HL-60/S4 treated with phorbol 12-myristate 13-acetate at 8.2 ng/mL for 4 days and 3 days (cell line): ENCODE measurements around the gene STK25.
"Not testable (repeated sequence)": the region's sequence is repeated elsewhere in the genome, so short reads cannot be mapped to it uniquely, and the experiment has no call there.

ENCODE experiments used
- in situ Hi-C: fragments of 300-500 bp; cut with MboI; formaldehyde crosslinking; loops from 2 replicates; pipeline ENCODE4 v1.15.0; 2022; ENCODE audit warnings: low sequenced_read_pairs

The STK25 gene

DNA sequence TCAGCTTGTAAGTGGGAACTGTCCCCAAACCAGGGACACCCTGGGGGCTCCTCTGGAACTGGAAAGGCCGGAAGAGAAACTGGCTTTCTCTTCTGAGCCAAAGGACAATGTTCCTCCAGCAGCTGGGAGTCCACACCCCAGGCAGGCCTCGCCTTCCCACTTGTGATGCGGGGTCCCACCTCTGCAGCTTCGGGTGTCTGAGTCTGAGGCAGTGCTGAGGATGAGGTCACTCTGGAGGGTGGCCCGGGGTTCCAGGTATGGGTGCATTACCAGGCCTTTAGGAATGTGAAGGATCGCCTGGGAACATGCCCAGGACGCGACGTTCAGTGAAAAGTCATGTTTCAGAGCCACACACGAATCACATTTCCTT is 32.0 kb upstream of the STK25 start:
- in situ Hi-C loops, result no loop called here

DNA sequence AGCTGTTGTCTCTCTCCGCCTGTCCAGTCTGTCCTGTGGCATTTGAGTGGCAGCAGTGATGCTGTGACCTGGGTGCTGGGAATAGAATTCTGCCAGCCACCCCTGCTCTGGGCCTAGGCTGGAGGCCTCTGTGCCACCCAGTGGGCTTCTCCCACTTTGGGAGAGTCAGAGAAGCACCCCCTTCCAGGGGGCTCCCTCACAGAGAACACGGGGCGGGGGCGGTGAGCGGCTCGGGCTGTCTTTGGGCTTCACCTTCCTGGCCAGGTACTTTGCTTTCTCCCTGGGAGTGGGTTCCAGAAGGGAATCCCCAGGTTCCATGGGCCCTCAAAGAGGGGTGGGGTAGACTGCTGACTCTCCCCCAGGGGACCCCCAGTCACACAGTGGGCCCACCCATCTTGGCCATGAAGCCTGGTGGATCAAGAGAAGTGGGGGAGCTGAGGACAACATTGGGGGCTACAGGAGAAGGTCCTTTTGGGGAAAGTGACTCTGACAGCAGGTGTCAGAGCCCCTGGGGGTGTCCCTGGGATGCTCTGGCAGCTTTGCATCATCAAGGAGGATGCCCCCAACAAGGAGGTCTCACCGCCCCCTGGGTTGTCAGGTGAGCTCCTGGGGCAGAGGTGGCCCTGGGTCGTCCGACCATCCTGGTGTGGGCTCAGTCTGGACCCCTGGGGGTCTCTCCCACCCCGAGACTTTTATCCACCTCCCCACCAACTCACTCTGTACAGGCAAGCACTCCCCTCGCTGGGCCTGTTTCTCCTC is 31.4 kb upstream of the STK25 start:
- in situ Hi-C loops, result no loop called here

DNA sequence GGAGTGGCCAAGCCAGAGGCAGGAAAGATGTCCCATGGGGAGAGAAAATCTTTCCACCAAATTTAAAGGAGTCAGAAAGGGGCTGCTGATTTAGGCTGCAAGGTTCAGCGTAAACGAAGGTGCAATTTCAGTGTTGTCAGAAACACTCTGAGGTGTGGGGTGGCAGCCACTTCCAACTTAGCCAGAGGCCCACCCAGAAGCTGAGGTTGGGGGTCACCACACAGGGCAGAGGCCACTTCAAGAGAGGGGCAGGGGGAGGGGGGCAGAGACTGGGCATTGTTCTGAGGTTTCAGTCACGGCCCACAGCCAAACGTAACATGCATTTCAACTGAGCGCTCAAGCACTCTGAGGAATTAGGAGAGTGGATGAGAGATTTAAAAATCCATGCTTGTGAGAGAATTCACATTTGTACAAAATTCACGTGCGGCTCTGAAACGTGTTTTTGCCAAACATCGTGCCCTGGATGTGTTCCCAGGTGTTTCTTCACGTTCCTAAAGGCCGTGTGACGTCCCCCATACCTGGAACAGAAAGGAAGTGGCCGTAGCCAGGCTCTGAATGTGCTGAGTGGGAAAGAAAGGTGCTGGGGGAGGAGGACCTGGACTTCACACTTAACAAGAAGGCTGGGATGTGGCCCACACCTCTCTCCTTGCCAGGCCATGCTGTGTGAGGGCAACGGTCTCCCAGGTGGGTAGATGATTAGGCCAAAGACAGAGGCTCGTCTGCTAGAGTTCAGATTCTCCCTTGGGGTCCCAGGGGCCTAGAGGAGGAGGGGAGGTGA is 30.6 kb upstream of the STK25 start:
- in situ Hi-C loops, result no loop called here

DNA sequence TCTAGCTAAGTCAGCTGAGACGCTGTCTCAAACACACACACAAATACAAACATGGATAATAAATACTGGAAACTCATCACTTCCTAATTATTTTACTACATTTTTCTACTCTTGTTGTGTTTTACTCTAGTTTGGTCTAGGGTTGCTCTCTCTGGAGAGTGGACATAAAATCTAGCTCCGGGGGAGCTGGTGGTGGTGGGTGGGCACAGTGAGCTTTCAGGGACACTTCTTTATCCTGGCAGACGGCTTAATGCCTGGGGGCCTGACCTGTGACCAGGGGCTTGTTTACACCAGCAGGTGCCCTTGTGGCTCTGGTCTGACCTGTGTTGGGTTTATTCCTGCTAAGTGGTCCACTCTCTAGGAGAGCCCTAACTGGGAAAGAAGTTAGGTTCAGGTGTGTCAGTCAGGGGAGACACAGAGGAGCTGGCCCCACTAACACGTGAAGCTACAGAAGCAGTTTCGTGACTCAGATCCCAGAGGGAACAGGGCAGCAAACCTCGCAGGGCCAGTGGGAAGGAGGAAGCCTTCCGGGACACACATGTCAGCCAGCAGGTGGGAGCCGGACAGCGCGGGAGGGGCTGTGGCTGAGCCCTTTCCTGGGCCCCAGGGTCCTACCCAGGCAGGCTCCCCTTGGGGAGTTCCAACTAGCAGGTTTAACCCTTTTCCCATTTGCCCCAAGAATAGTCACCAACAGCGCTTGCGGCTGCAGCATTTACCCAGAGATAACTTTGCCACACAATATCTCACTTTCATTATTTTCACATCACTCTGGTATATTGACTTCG is 27.7 kb upstream of the STK25 start:
- in situ Hi-C loops, result no loop called here

DNA sequence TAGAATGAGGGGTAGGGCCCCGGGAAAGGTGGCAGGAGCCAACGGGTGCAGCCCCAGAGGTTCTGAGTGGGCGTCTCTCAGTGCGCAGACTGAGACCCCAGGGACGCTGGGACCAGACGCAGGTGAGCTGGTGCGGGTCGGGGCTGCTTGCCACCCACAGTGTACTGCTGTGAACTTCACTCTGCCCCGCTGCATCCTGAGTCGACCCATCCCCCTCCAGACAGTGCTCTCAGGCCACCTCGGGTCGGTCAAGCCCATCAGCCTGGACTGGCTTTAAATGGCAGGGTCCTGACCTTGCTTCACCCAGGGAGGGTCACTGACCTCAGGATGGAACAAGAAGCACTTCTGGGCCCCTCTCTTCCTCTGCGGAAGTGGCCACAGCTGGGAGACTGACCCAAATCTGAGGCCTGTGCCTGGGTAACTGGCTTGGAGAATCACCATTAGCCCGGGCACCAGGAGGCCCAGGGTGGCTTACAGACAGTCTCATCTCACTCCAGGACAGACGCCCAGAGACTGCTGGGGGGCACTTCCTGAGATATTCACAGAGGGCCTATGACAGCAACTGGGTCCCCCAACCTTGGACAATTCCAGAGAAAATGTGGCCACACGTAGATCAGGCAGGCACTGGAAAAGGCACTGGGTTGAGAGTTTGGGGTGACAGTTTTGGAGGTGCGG is 26.5 kb upstream of the STK25 start:
- in situ Hi-C loops, result no loop called here

DNA sequence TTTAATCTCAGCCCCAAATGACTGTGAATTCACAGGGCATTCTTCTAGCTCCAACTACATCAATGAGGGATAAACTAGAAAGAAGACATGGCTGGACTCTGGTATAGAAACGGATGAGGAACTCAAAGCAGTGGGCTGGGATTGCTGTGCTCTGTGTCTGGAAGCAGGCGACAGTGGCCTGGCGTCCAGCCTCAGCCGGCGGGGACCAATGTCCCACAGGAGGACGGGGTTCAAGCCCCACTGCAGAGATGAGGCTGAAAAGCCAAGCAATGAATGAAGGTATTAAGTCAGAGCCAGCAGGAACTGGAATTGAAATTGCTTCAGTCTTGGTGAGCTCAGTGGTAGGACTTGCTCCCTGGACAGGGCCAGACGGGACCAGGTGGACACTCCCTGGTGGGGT is 25.9 kb upstream of the STK25 start:
- in situ Hi-C loops, result no loop called here

DNA sequence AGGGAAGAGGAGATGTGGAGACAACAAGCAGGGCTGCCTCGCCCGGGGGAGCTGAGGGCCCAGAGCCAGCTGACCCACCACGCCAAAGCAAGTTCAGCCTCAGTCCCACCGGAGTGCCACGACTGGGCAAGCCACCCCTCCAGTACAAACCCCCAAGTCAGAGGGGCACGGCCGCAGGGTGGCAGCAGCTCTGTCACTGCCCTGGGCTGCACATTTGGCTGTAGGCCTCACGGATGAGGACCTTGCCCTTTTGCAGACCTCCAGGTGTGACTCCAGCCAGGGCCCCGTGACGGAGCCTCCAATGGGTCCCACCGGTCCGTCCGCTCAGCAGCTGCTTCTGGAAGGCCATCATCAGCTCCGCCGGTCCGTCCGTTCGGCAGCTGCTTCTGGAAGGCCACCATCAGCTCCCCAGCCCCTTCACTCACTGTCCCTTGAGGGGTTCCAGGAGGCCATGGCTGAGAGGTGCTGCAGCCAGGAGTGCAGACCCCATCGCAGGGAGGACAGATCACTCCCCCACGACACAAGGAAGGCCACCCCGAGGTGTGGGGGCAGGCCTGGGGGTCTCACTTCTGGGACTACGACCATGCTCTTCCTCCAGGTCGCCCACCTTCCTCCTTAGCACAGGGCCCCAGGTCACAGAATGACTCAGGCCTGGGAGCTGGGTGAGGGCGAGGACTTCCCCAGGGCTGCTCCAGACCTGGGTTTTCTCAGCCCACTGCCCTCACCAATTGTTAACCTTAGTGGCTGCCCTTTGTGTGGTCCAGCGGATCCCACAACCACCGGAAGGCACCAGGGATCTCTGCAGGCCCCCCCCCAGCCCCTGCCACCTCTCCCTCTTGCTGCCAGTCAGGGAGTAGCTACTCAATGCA is 24.6 kb upstream of the STK25 start:
- in situ Hi-C loops, result no loop called here

DNA sequence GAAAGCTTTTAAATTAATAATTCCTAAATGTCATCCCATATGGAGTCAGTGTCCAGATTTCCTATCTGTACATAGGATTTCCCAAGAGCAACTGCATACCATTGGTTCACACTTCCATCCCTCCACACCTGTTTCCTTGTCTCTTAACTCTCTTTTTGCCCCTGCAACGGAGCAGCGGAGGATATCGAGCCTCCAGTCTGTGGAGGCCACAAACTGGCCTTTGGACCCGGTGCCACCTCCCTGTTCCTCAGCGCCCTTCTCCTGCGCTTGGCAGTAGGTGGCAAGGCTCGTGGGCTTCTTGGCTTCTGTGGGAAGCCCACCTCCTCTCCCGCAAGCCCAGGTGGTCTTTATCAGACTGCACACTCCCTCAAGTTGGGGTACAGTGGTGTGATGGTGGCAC is 23.8 kb upstream of the STK25 start:
- in situ Hi-C loops, result no loop called here

DNA sequence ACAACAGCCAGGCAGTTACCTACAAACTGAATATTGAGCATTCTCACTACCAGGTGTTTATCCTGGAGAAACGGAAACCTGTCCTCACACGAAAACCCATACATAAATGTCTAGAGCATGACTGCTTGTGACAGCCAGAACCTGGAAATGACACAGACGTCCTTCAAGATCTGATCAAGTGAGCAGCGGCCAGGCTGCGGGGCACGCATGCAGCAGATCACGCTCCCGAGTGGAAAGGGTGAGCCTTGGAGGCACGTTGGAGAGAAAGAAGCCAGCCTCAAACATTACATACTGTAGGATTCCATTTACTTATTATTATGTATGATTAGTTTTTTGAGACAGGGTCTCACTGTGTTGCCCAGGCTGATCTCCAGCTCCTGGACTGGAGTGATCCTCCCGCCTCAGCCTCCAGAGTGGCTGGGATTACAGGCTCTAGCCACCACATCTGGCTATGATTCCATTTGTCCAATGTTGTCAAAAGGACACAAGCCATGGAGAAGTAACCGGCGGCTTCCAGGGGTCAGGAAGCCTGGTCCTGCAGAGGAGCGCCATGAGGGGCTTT is 22.9 kb upstream of the STK25 start:
- in situ Hi-C loops, result no loop called here

DNA sequence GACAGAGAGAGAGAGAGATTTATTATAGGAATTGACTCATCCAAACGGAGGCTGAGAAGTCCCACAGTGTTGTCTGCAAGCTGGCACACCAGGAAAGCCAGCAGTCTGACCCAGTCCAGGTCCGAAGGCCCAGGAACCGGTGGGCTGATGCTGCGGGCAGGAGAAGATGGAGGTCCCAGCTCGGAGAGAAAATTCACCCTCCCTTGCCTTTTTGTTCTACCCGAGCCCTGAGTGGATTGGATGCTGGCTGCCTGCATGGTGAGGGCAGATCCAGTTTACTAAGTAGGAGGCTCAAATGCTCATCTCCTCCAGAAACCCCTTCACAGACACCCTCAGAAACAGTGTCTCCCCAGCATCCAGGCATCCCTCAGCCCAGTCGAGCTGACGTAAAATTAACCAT is 22.2 kb upstream of the STK25 start:
- in situ Hi-C loops, result no loop called here

DNA sequence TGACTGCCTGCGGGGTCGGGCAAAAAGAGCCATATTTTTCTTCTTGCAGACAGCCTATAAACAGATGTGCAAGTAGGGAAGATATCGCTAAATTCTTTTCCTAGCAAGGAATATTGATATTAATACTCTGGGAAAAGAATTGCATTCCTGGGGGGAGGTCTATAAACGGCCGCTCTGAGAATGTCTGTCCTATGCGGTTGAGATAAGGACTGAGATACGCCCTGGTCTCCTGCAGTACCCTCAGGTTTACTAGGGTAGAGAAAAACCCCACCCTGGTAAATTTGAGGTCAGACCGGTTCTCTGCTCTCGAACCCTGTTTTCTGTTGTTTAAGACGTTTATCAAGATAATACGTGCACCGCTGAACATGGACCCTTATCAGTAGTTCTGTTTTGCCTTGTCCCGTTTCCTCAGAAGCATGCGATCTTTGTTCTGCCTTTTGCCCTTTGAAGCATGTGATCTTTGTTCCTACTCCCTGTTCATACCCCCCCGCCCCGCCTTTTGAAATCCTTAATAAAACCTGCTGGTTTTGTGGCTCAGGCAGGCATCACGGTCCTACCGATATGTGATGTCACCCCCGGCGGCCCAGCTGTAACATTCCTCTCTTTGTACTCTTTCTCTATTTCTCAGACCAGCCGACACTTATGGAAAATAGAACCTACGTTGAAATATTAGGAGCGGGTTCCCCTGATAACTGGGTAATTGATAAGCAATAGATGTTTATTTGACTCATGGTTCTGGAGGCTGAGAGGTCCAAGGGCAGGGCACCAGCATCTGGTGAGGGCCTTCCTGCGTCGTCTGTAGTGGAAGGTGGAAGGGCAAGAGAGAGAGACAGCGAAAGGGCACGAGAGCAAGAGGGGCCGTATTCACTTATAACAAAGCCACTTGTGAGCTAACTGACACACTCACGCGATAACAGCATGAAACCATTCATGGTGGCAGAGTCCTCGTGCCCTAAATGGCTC is 17.7 kb upstream of the STK25 start:
- in situ Hi-C loops, result not testable (repeated sequence)

DNA sequence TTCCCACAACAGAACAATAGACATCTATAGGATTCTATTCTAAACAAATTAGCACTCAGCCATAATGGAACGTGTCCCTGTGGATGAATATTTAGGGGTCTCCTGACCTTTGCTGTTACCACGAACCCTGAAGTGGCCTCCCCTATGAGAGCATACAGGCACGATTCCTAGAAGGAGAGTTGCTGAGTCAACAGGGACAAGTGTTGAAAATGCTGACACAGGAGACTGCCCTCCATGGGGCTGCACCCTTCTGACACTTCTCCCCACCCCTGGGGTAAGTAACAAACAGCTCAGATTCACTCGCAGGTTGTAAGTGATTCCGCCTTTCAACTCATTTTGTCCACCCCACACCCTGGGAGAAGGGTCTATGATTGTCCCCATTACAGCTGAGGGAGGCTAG is 14.1 kb upstream of the STK25 start:
- in situ Hi-C loops, result no loop called here

DNA sequence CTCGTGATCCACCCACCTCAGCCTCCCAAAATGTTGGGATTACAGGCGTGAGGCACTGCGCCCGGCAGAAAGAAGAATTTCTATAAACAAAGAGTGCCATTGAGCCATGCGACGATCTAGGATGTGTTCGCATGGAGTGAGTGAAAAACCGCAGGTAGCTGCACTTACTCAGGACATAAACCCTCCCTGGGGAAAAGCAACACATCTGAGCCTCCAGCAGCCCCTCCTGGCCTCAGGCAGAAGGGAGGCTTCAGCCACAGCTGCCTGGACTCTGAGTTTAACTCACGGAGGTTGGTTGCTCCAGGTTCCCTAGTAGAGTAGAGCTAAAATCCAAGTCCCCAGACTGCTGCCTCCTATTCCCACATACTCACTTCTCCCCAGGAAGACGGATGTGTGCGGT is 11.3 kb upstream of the STK25 start:
- in situ Hi-C loops, result no loop called here

DNA sequence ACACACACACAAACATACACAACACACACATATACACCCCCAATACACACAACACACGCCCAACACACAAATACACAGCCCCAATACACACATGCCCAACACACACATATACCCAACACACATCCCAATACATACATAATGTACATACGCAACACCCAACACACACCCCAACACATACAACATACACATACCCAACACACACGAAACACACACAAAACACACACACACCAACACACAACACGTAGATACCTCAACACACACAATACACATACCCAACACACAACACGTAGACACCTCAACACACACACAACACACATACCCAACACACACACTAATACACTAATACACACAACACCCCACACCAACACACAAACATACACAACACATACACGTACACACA is 8.9 kb upstream of the STK25 start:
- in situ Hi-C loops, result no loop called here

DNA sequence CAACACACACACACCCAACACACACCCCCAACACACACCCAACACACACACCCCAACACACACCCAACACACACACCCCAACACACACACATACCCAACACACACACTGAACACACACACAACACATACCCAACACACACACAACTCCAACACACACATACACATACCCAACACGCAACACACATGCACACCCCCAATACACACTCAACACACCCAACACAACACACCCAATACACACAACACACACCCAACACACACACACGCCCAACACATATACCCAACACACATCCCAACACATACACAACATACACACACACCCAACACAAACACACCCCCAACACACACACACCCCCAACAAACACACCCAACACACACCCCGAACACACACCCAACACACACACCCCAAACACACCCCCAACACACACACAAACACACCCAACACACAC is 8.2 kb upstream of the STK25 start:
- in situ Hi-C loops, result no loop called here

DNA sequence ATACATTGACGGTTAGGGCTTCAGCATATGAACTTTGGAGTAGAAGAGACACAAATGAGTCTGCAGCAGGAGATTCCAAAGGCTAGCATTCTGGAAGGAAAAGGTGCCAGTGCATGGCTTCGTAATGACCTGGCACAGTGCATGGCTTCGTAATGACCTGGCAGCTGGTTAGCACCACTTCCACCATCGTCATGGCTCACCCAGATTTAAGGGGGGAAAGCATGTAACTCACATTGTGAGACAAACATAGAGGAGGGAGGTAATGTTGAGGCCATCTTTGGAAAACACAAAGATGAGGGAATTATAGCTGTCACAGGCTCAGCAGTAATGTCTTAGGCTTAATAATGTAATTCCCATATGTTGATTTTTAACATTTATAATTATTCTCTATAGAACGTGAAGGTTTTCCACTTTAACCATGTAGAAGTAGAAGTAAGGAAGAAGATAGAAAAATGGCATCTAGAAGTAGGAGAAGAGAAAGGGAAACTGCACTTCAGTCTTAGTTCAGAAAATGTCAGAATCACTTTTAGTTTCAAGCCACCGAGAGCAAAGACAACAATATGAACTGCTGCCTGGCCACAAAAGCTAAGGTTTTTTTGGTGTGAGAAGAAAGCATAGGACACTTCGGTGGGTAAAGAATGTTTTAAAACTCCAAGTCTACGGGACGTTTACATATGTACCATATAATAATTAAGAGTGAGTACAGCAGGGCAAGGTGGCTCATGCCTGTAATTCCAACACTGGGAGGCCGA is 6.8 kb upstream of the STK25 start:
- in situ Hi-C loops, result no loop called here

DNA sequence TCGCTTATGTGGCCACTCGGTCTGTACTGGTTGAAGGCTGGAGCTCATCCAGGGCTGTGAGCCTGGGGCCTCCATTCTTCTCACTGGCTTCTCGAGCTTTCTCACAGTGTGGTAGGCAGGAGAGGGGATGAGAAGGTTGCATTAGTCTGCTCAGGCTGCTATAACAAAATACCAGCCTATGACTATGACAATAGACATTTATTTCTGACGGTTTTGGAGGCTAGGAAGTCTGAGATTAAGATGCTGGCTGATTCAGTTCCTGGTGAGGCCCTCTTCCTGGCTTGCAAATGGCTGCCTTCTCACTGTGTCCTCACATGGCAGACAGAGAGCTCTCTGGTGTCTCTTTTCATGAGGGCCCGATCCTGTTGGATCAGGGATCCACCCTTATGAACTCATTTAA is 6.2 kb upstream of the STK25 start:
- in situ Hi-C loops, result no loop called here

DNA sequence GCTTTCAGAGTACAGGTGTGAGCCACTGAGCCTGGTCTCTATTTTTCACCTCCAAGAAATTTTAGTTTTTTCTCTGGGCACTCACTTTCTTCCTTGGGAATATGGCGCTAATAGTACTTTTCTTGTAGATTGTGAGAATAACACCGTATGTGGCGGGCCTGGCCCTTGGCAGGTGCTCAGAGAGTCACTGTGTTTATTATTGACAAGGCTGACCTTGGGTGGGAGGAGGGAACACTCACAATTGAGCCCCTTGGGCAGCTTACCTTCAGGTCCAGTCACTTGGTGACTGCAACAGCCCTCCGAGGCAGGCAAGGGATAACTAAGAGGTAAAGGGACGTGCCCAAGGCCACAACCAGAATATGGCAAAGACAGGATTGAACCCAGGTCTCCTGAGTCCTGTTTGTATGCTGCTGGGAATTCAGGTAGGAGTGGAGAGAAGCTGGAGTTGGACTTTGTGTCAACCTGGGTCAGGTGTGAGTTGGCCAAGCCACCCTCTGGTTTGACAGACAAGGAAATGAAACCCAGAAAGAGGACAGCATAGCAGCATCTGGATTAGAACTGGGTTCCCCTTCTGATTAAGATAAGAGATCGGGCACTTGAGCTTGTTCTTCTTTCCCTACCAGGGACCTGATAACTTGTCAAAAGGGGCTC is 2.8 kb upstream of the STK25 start:
- in situ Hi-C loops, result no loop called here
